HL-60 (cell line): Measurements from ENCODE around the gene IQSEC1.

ENCODE experiments used
- DNase-seq, 2 experiments: peaks; one replicate each; pipeline ENCODE4 v3.0.0-alpha.2; 2010 to 2020; ENCODE audit warnings: low read depth in 1 of 2, low spot score in 1 of 2
- H3K27ac ChIP-seq: fragments of 250-450 bp; sonication (Bioruptor Pico); replicated peaks from 2 replicates; pipeline ENCODE4 v1.5.1; 2020; ENCODE audit warnings: mild to moderate bottlenecking, moderate library complexity
- H3K27me3 ChIP-seq: fragments of 250-450 bp; sonication (Bioruptor Pico); 2 replicates; pipeline ENCODE4 v1.5.1; 2021; ENCODE audit warnings: mild to moderate bottlenecking, moderate library complexity; ENCODE audit not compliant: insufficient read depth, poor library complexity, severe bottlenecking
- H3K4me3 ChIP-seq: replicated peaks from 2 replicates; pipeline ENCODE4 v1.5.1; 2011; ENCODE audit warnings: mild to moderate bottlenecking, control low read depth, low read length; ENCODE audit not compliant: insufficient read depth
- GABPA ChIP-seq: IDR thresholded peaks from 2 replicates; pipeline ENCODE4 v1.6.1; 2012; ENCODE audit warnings: low read depth
- POLR2AphosphoS5 ChIP-seq: IDR thresholded peaks from 2 replicates; pipeline ENCODE4 v1.6.1; 2012; ENCODE audit warnings: low read depth
- SPI1 ChIP-seq: IDR thresholded peaks from 2 replicates; pipeline ENCODE4 v1.6.1; 2012; ENCODE audit warnings: low read depth, mild to moderate bottlenecking, borderline replicate concordance
- TF ChIP-seq, protein P1 (sequence below): IDR thresholded peaks from one replicate; pipeline ENCODE4 v1.5.1; 2011; ENCODE audit warnings: low read length, control low read depth, inconsistent platforms; ENCODE audit not compliant: insufficient read depth
- TF ChIP-seq, protein P2 (sequence below): IDR thresholded peaks from 2 replicates; pipeline ENCODE4 v1.6.1; 2012; ENCODE audit warnings: low read depth; ENCODE audit not compliant: insufficient replicate concordance

Gene IQSEC1

GRCh38 chr3:13007251-13007941, 65.8 kb downstream of the IQSEC1 start:
- Histone ChIP-seq H3K4me3 (no peak overlapping the region), H3K27me3 (no peaks in the 10 kb centered on the region), H3K27ac (no peak overlapping the region)
- DNase-seq = no peak
- TF ChIP-seq POLR2AphosphoS5 (no peak), GABPA (no peak), SPI1 (no peak)
- TF ChIP-seq, protein P1, sequence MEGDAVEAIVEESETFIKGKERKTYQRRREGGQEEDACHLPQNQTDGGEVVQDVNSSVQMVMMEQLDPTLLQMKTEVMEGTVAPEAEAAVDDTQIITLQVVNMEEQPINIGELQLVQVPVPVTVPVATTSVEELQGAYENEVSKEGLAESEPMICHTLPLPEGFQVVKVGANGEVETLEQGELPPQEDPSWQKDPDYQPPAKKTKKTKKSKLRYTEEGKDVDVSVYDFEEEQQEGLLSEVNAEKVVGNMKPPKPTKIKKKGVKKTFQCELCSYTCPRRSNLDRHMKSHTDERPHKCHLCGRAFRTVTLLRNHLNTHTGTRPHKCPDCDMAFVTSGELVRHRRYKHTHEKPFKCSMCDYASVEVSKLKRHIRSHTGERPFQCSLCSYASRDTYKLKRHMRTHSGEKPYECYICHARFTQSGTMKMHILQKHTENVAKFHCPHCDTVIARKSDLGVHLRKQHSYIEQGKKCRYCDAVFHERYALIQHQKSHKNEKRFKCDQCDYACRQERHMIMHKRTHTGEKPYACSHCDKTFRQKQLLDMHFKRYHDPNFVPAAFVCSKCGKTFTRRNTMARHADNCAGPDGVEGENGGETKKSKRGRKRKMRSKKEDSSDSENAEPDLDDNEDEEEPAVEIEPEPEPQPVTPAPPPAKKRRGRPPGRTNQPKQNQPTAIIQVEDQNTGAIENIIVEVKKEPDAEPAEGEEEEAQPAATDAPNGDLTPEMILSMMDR = no peak
- TF ChIP-seq, protein P2, sequence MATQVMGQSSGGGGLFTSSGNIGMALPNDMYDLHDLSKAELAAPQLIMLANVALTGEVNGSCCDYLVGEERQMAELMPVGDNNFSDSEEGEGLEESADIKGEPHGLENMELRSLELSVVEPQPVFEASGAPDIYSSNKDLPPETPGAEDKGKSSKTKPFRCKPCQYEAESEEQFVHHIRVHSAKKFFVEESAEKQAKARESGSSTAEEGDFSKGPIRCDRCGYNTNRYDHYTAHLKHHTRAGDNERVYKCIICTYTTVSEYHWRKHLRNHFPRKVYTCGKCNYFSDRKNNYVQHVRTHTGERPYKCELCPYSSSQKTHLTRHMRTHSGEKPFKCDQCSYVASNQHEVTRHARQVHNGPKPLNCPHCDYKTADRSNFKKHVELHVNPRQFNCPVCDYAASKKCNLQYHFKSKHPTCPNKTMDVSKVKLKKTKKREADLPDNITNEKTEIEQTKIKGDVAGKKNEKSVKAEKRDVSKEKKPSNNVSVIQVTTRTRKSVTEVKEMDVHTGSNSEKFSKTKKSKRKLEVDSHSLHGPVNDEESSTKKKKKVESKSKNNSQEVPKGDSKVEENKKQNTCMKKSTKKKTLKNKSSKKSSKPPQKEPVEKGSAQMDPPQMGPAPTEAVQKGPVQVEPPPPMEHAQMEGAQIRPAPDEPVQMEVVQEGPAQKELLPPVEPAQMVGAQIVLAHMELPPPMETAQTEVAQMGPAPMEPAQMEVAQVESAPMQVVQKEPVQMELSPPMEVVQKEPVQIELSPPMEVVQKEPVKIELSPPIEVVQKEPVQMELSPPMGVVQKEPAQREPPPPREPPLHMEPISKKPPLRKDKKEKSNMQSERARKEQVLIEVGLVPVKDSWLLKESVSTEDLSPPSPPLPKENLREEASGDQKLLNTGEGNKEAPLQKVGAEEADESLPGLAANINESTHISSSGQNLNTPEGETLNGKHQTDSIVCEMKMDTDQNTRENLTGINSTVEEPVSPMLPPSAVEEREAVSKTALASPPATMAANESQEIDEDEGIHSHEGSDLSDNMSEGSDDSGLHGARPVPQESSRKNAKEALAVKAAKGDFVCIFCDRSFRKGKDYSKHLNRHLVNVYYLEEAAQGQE = no peak

DNA sequence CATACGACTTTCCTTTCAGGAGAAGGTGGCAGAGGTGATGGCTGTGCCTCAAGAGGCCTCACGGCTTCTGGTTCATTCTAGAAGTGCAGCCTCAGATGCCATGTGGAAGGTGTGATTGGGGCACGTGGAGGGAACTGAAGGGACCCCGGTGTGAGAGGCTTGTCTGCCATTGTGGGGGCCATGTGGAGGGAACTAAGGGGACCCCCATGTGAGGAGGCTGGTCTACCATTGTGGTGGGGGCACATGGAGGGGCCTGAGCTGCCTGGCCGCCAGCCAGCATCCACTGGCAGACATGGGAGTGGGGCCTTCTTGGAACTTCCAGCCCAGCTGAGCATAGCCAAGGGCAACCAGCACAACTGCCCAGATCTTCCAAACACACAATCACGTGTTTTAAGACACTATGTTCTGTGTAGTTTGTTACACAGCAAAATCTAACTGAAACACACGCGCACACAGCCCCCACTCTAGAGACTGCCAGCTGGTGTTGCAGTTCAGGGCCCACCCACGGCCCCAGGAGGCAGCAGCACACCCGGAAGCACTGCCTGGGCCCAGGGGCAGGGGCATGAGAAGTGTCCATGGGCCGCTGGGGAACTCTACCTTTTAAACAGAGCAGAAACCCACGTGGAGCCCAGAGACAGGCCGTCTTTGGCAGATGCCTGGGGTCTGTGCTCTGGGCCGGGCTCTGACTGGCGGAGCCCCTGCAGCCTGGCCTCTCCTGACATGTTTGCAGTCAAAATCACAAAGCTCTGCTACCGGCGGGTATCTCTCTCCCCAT, 66.8 kb downstream of the IQSEC1 start:
- no peak for TF ChIP-seq GABPA
- TF ChIP-seq, protein P2 = no peak
- TF ChIP-seq, protein P1 = no peak
- TF ChIP-seq POLR2AphosphoS5 = no peak
- TF ChIP-seq SPI1 = no peak
- Histone ChIP-seq H3K4me3 (no peak overlapping the region), H3K27ac (no peak overlapping the region), H3K27me3 (no peaks in the 10 kb centered on the region)
- DNase-seq = no peak

- Histone ChIP-seq H3K4me3 (no peak overlapping the region), H3K27ac (no peak overlapping the region), H3K27me3 (no peaks in the 10 kb centered on the region)
- DNase-seq = no peak
- TF ChIP-seq SPI1 (no peak), GABPA (no peak), POLR2AphosphoS5 (no peak)
- TF ChIP-seq, protein P2 = no peak
- TF ChIP-seq, protein P1 = no peak
These were observed 67.9 kb downstream of the IQSEC1 start for GRCh38 chr3:13005301-13005700.
